Pancreas (tissue), 10 donors: ENCODE measurements around the gene TEF. TPM values are rescaled to one million over a fixed set of nuclear protein-coding genes. Genes with fewer than 3 reads are reported as not detected.

Experiments
- ATAC-seq, 4 donors: fragments of 200-7000 bp; cut with Tn5 transposase; one replicate each; pipeline versions ENCODE4 v1.8.0 to v1.9.1; 2020; ENCODE audit warnings: mild to moderate bottlenecking in 4 of 4, moderate library complexity in 4 of 4
- DNase-seq, 6 donors: peaks; one replicate each; pipeline ENCODE4 v3.0.0-alpha.2; 2020
- FAIRE-seq: peaks from 2 replicates; lab custom pipeline; 2012; peaks lifted over from hg19 to GRCh38; lab: Jason Lieb, UNC
- H3K27ac ChIP-seq, 4 donors: fragments of 200-600 bp; sonication (generic); 1 replicate in 3 of 4; 2 replicates in 1 of 4; pipeline versions ENCODE4 v1.5.0 to v1.8.0; 2020
- H3K27me3 ChIP-seq, 4 donors: fragments of 200-600 bp; one replicate each; pipeline ENCODE4 v1.8.0; 2021
- H3K36me3 ChIP-seq, 3 donors: fragments of 200-600 bp; sonication (generic) in 1 of 3; one replicate each; pipeline versions ENCODE4 v1.5.0 to v1.8.0; 2020 to 2021
- H3K4me1 ChIP-seq, 3 donors: fragments of 200-600 bp; one replicate each; pipeline ENCODE4 v1.8.0; 2021
- H3K4me3 ChIP-seq, 4 donors: fragments of 200-600 bp; sonication (generic) in 2 of 4; one replicate each; pipeline versions ENCODE4 v1.5.0 to v1.8.0; 2020 to 2021
- H3K9me3 ChIP-seq, 4 donors: fragments of 200-600 bp; one replicate each; pipeline ENCODE4 v1.8.0; 2021
- CTCF ChIP-seq, 4 donors: fragments of 200-600 bp; sonication (generic) in 3 of 4; IDR thresholded peaks; one replicate each; pipeline versions ENCODE4 v1.5.0 to v1.8.0; 2021; ENCODE audit warnings: antibody characterized with exemption in 4 of 4
- WGBS, 2 donors: extraction: QIAGEN DNeasy Blood & Tissue Kit; methylation state at CpG; one replicate each; pipeline ENCODE4 v1.1.7; 2013; 5-methylcytosine and 5-hydroxymethylcytosine counted together
- intact Hi-C, 3 donors: fragments of 100-400 bp; cut with DNase I; formaldehyde crosslinking; loops; one replicate each; pipeline versions ENCODE4 v1.11.1 to v1.14.2; 2022
- polyA plus RNA-seq, 2 donors: library from polyadenylated mRNA; stranded (reverse); fragments of 200-250 nt; gene quantifications; one replicate each; pipeline ENCODE4 v1.2.3, GENCODE V29; 2013
- total RNA-seq, 6 donors: library from RNA; stranded (reverse); fragmentation: NEBNext Ultra II Directional in 4 of 6; extraction: Animal tissue kit (Norgen Biotek cat#: 25700) in 4 of 6; gene quantifications; one replicate each; pipeline versions ENCODE4 v1.2.1 to v1.2.4, GENCODE V29; 2021 to 2023
- donor health status: healthy with polysubstance abuse.
- donor health status: DM: no; HTN: no; CAD: no; lungs with moderate emphysema.
- donor health status: DM: no; HTN: no; CAD: no.
- donor health status: control.
- donor health status: control.
- donor health status: Bipolar disorder and iron deficiency.
- donor health status: DM: yes; HTN: yes; CAD: no.
- donor health status: DM: no; HTN: no; CAD: no.
- donor health status: DM: no; HTN: no; CAD: no.
- donor health status: DM: yes; HTN: yes; CAD: no.

The TEF gene
- 10 to 100 TPM in 5 of 6 donors, 1 to 10 TPM in 1; 8.3 to 19.6 (median 17.6) TPM for total RNA-seq
- polyA plus RNA-seq: 10 to 100 TPM in 1 of 2 donors, 1 to 10 TPM in 1; 8.8 to 18.7 TPM

- Histone ChIP-seq H3K4me1 (peaks cover 6 to 17% (median 12%) of the 10 kb centered on the region in 3 donors), H3K27ac (peak within 1 kb of the TSS; percentile 96 to 100 (median 98)), H3K27me3 (no peaks in the 10 kb centered on the region), H3K36me3 (no peaks in the 10 kb centered on the region), H3K4me3 (peak within 1 kb of the TSS; percentile 78 to 84 (median 79)), H3K9me3 (no peaks in the 10 kb centered on the region)
- WGBS, 2 donors: 0 to 1% methylated on average over 45 to 84 of the region's 84 CpGs
- peak; percentile 83 to 90 (median 84) for ATAC-seq
- FAIRE-seq: peak; percentile 90
- peak; percentile 98 to 100 (median 99) for DNase-seq
- intact Hi-C loops: no loop called here
- no peak for TF ChIP-seq CTCF (IDR thresholded peaks at IDR 0.05)
Observed at GRCh38 chr22:41381329-41382097, at the start of gene TEF. Gene TEF, plus strand, starts transcription at chr22:41381942. Its CDS starts 103 bp downstream, at chr22:41382045.

DNA sequence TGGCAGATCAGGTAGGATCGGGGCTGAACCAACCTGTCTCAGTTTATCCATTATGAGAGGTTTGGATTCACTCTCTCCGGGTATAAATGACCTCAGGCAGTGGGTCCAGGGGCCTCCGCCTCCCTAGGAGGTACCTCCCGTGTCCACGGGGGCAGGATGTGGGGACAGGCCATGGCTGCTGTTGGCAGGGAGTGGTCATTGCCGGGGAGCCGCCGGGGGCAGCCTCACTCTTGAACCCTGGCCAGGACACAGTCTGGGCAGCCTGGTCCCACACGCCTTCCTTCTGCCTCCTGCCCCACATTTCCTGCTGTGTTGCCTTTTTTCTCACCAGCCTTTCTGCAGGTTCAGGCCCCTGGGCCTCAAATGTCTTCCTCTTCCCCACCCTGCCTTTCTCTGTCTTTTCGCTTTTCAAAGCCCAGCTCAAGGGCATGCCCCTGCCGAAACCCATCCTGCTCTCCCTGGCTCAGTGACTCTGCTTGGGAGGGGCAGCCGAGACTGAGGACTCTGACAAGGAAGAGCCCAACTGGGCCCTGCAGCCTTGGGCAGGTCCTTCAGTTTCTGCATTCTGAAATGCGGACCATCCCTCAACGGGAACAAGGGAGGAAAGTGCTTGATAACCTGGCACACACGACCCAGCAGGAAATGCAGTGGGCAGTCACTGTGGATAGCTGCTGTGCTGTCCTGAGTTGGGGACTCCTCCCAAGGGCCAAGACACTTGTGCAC, 49.4 kb upstream of the TEF start:
- FAIRE-seq: no peak
- intact Hi-C loops: no loop called here
- no peak overlapping the region for H3K27ac ChIP-seq
- WGBS, 2 donors: 92 to 93% methylated on average over 15 of the region's 15 CpGs
- no peak for DNase-seq
- no peak for TF ChIP-seq CTCF (IDR thresholded peaks at IDR 0.05)
- H3K9me3 ChIP-seq: no peaks in the 10 kb centered on the region
- peaks cover 0 to 32% (median 23%) of the 10 kb centered on the region in 3 donors for H3K36me3 ChIP-seq
- H3K4me3 ChIP-seq: no peak overlapping the region
- no peaks in the 10 kb centered on the region for H3K4me1 ChIP-seq
- no peak for ATAC-seq
- H3K27me3 ChIP-seq: no peaks in the 10 kb centered on the region

DNA sequence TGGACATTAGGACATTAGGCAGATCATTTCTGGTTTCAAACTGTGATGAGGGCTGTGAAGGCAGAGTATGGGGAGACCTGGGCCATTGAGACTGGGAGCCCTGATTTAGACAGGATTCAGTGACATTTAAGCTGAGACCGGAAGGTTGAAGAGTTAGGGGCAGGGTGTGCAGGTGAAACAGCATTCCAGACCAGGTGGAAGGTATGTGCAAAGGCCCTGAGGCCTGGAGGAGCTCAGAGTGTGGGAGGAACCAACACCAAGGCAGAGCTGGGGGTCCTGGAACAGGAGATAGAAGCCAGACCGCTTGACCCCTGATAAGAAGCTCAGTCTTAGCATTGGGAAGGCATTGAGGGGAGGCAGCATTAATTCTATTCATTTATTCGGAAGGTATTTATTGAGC, 47.9 kb upstream of the TEF start:
- intact Hi-C loops: no loop called here

DNA sequence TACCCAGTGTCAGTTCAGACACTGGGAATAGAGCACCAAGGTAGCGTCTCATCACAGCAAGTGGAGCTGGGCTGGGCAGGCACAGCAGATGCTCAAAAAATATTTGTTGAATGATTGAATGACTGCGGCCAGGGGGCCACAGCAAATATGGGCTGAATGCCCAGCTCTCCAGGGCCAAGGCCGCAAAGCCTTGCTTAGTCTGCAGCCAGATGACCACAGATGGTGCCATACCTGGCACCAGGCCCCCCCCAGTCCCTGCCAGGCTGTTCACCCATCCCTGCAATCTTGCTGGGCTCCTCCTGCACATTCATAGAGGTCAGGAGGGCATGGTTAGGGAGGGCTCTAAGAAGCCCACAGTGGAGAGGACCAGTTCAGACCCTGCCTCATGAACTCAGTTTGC, 47.5 kb upstream of the TEF start:
- H3K4me3 ChIP-seq: no peak overlapping the region
- no peaks in the 10 kb centered on the region for H3K9me3 ChIP-seq
- peaks cover 0 to 20% (median 12%) of the 10 kb centered on the region in 3 donors for H3K36me3 ChIP-seq
- ATAC-seq: peak in 1 of 4 donors; percentile 38
- TF ChIP-seq CTCF (IDR thresholded peaks at IDR 0.05): no peak
- no peak for DNase-seq
- WGBS, 2 donors: 43 to 49% methylated on average over 3 of the region's 3 CpGs
- H3K27me3 ChIP-seq: no peaks in the 10 kb centered on the region
- FAIRE-seq: no peak
- no peak overlapping the region for H3K27ac ChIP-seq
- intact Hi-C loops: no loop called here
- H3K4me1 ChIP-seq: no peaks in the 10 kb centered on the region

More for the DNA sequence above, 47.9 kb upstream of the TEF start:
- ATAC-seq: no peak
- Histone ChIP-seq H3K36me3 (peaks cover 0 to 20% (median 12%) of the 10 kb centered on the region in 3 donors), H3K4me3 (no peak overlapping the region), H3K4me1 (no peaks in the 10 kb centered on the region), H3K27ac (no peak overlapping the region), H3K27me3 (no peaks in the 10 kb centered on the region), H3K9me3 (no peaks in the 10 kb centered on the region)
- 93 to 98% methylated on average over 3 of the region's 3 CpGs for whole genome bisulfite sequencing, 2 donors
- no peak for TF ChIP-seq CTCF (IDR thresholded peaks at IDR 0.05)
- DNase-seq: no peak
- no peak for FAIRE-seq
